GM21723 (cell line): ENCODE results near the gene COL6A2.
"Not testable (repeated sequence)": the region's sequence is repeated elsewhere in the genome, so short reads cannot be mapped to it uniquely, and the experiment has no call there.

Source experiments
- ATAC-seq: cut with Tn5 transposase; IDR thresholded peaks from one replicate; pipeline ENCODE4 v1.9.1; 2021; ENCODE audit warnings: mild to moderate bottlenecking, moderate library complexity; ENCODE audit not compliant: unreplicated experiment

Gene COL6A2

GRCh38 chr21:46097336-46098293 is at the start of gene COL6A2:
COL6A2 (plus strand) TSS chr21:46098112.
- ATAC-seq: no peak

GRCh38 chr21:46048926-46049889 is 48.7 kb upstream of the COL6A2 start:
- no peak for ATAC-seq

- ATAC-seq: no peak
Observed at GRCh38 chr21:46049890-46050667, 47.8 kb upstream of the COL6A2 start.

GRCh38 chr21:46050668-46051378 is 47.1 kb upstream of the COL6A2 start:
- no peak for ATAC-seq

GRCh38 chr21:46051379-46051770 is 46.5 kb upstream of the COL6A2 start:
- no peak for ATAC-seq

- no peak for ATAC-seq
Observed at GRCh38 chr21:46051821-46052675, 45.9 kb upstream of the COL6A2 start.

GRCh38 chr21:46052703-46053651 is 44.9 kb upstream of the COL6A2 start:
- ATAC-seq: no peak

- ATAC-seq: no peak
Observed at GRCh38 chr21:46054031-46054430, 43.9 kb upstream of the COL6A2 start.

- no peak for ATAC-seq
Observed at GRCh38 chr21:46054451-46054881, 43.4 kb upstream of the COL6A2 start.

GRCh38 chr21:46055863-46056281 is 42.0 kb upstream of the COL6A2 start:
- no peak for ATAC-seq

- ATAC-seq: no peak
Observed at GRCh38 chr21:46056450-46056903, 41.4 kb upstream of the COL6A2 start.

- no peak for ATAC-seq
Observed at GRCh38 chr21:46057111-46057709, 40.7 kb upstream of the COL6A2 start.

GRCh38 chr21:46057710-46058241 is 40.1 kb upstream of the COL6A2 start:
- no peak for ATAC-seq

- no peak for ATAC-seq
Observed at GRCh38 chr21:46058431-46059145, 39.3 kb upstream of the COL6A2 start.

GRCh38 chr21:46059195-46059594 is 38.7 kb upstream of the COL6A2 start:
- no peak for ATAC-seq

- ATAC-seq: not testable (repeated sequence)
Observed at GRCh38 chr21:46059711-46060455, 38.0 kb upstream of the COL6A2 start.
